ENCODE data around the gene UBE3A. TPM values are rescaled to one million over a fixed set of nuclear protein-coding genes. Genes with fewer than 3 reads are reported as not detected.
"Not testable (repeated sequence)": the region's sequence is repeated elsewhere in the genome, so short reads cannot be mapped to it uniquely, and the experiment has no call there.

The UBE3A gene
- total and polyA plus RNA-seq, 2 donors: 33.1 to 178 TPM

GRCh38 chr15:25455226-25455625, 16.4 kb upstream of the UBE3A start:
- Histone ChIP-seq H3K27ac (ENCODE audit: low read depth) (no peak overlapping the region), H3K4me1 (ENCODE audit: insufficient read depth) (no peaks in the 10 kb centered on the region), H3K4me3 (ENCODE audit: low read depth, low read length) (no peak overlapping the region), H3K36me3 (ENCODE audit: insufficient read depth) (no peaks in the 10 kb centered on the region)
- 77% methylated on average over 3 of the region's 3 CpGs for WGBS
- DNase-seq (ENCODE audit: extremely low spot score): no peak

- 78% methylated on average over 2 of the region's 2 CpGs for WGBS
- no peak overlapping the region for H3K27ac ChIP-seq (ENCODE audit: low read depth)
- DNase-seq (ENCODE audit: extremely low spot score): no peak
- no peak overlapping the region for H3K4me3 ChIP-seq (ENCODE audit: low read depth, low read length)
- no peaks in the 10 kb centered on the region for H3K36me3 ChIP-seq (ENCODE audit: insufficient read depth)
- no peaks in the 10 kb centered on the region for H3K4me1 ChIP-seq (ENCODE audit: insufficient read depth)
These were observed 15.9 kb upstream of the UBE3A start for GRCh38 chr15:25454771-25455170.

- DNase-seq (ENCODE audit: extremely low spot score); H3K4me3 ChIP-seq (ENCODE audit: low read depth, low read length); H3K27ac ChIP-seq (ENCODE audit: low read depth); H3K4me1 ChIP-seq (ENCODE audit: insufficient read depth); H3K36me3 ChIP-seq (ENCODE audit: insufficient read depth): not testable (repeated sequence)
- WGBS: 86% methylated on average over 5 of the region's 5 CpGs
These were observed 14.4 kb upstream of the UBE3A start for GRCh38 chr15:25453246-25453645.

GRCh38 chr15:25451501-25451900, 12.7 kb upstream of the UBE3A start:
- Histone ChIP-seq H3K36me3 (ENCODE audit: insufficient read depth) (no peaks in the 10 kb centered on the region), H3K4me1 (ENCODE audit: insufficient read depth) (no peaks in the 10 kb centered on the region), H3K27ac (ENCODE audit: low read depth) (no peak overlapping the region), H3K4me3 (ENCODE audit: low read depth, low read length) (no peak overlapping the region)
- 100% methylated on average over 1 of the region's 1 CpG for WGBS
- no peak for DNase-seq (ENCODE audit: extremely low spot score)

GRCh38 chr15:25450163-25450562, 11.3 kb upstream of the UBE3A start:
- DNase-seq (ENCODE audit: extremely low spot score): no peak
- 93% methylated on average over 1 of the region's 1 CpG for WGBS

GRCh38 chr15:25446076-25446475, 7.3 kb upstream of the UBE3A start:
- H3K36me3 ChIP-seq (ENCODE audit: insufficient read depth): no peaks in the 10 kb centered on the region
- no peak overlapping the region for H3K4me3 ChIP-seq (ENCODE audit: low read depth, low read length)
- H3K4me1 ChIP-seq (ENCODE audit: insufficient read depth): no peaks in the 10 kb centered on the region
- WGBS: 91% methylated on average over 3 of the region's 3 CpGs
- no peak for DNase-seq (ENCODE audit: extremely low spot score)
- no peak overlapping the region for H3K27ac ChIP-seq (ENCODE audit: low read depth)

More at GRCh38 chr15:25450163-25450562, 11.3 kb upstream of the UBE3A start:
- Histone ChIP-seq H3K36me3 (ENCODE audit: insufficient read depth) (no peaks in the 10 kb centered on the region), H3K4me1 (ENCODE audit: insufficient read depth) (no peaks in the 10 kb centered on the region), H3K4me3 (ENCODE audit: low read depth, low read length) (no peak overlapping the region), H3K27ac (ENCODE audit: low read depth) (no peak overlapping the region)

- Histone ChIP-seq H3K4me3 (ENCODE audit: low read depth, low read length) (no peak overlapping the region), H3K4me1 (ENCODE audit: insufficient read depth) (no peaks in the 10 kb centered on the region), H3K36me3 (ENCODE audit: insufficient read depth) (no peaks in the 10 kb centered on the region), H3K27ac (ENCODE audit: low read depth) (no peak overlapping the region)
- 88% methylated on average over 4 of the region's 4 CpGs for WGBS
- DNase-seq (ENCODE audit: extremely low spot score): no peak
These were observed 6.6 kb upstream of the UBE3A start for GRCh38 chr15:25445412-25445811.

- H3K4me3 ChIP-seq (ENCODE audit: low read depth, low read length): no peak overlapping the region
- H3K36me3 ChIP-seq (ENCODE audit: insufficient read depth): no peaks in the 10 kb centered on the region
- DNase-seq (ENCODE audit: extremely low spot score): no peak
- H3K27ac ChIP-seq (ENCODE audit: low read depth): no peak overlapping the region
- no peaks in the 10 kb centered on the region for H3K4me1 ChIP-seq (ENCODE audit: insufficient read depth)
These were observed 2.3 kb upstream of the UBE3A start for GRCh38 chr15:25441111-25441510.

- Histone ChIP-seq H3K4me3 (ENCODE audit: low read depth, low read length) (peak overlapping the region; percentile 82), H3K36me3 (ENCODE audit: insufficient read depth) (no peaks in the 10 kb centered on the region), H3K27ac (ENCODE audit: low read depth) (peak overlapping the region; percentile 61), H3K4me1 (ENCODE audit: insufficient read depth) (peaks cover 1% of the 10 kb centered on the region)
- 5% methylated on average over 14 of the region's 14 CpGs for WGBS
- DNase-seq (ENCODE audit: extremely low spot score): no peak
These were observed 579 bp upstream of the UBE3A start for GRCh38 chr15:25439369-25439836.

GRCh38 chr15:25437777-25438600, 835 bp downstream of the UBE3A start:
- Histone ChIP-seq H3K4me3 (ENCODE audit: low read depth, low read length) (peak overlapping the region; percentile 82), H3K27ac (ENCODE audit: low read depth) (peak overlapping the region; percentile 96), H3K4me1 (ENCODE audit: insufficient read depth) (peaks cover 1% of the 10 kb centered on the region), H3K36me3 (ENCODE audit: insufficient read depth) (no peaks in the 10 kb centered on the region)
- no peak for DNase-seq (ENCODE audit: extremely low spot score)
- under 1% methylated on average over 67 of the region's 67 CpGs for WGBS

GRCh38 chr15:25436707-25437106, 2.1 kb downstream of the UBE3A start:
- no peak for DNase-seq (ENCODE audit: extremely low spot score)
- Histone ChIP-seq H3K36me3 (ENCODE audit: insufficient read depth) (no peaks in the 10 kb centered on the region), H3K4me3 (ENCODE audit: low read depth, low read length) (no peak overlapping the region), H3K27ac (ENCODE audit: low read depth) (no peak overlapping the region), H3K4me1 (ENCODE audit: insufficient read depth) (peaks cover 1% of the 10 kb centered on the region)

- Histone ChIP-seq H3K36me3 (ENCODE audit: insufficient read depth) (no peaks in the 10 kb centered on the region), H3K4me3 (ENCODE audit: low read depth, low read length) (no peak overlapping the region), H3K27ac (ENCODE audit: low read depth) (no peak overlapping the region), H3K4me1 (ENCODE audit: insufficient read depth) (peaks cover 1% of the 10 kb centered on the region)
- WGBS: 86% methylated on average over 5 of the region's 5 CpGs
- no peak for DNase-seq (ENCODE audit: extremely low spot score)
These were observed 3.2 kb downstream of the UBE3A start for GRCh38 chr15:25435474-25436243.

- Histone ChIP-seq H3K27ac (ENCODE audit: low read depth) (no peak overlapping the region), H3K4me1 (ENCODE audit: insufficient read depth) (peaks cover 1% of the 10 kb centered on the region), H3K36me3 (ENCODE audit: insufficient read depth) (no peaks in the 10 kb centered on the region), H3K4me3 (ENCODE audit: low read depth, low read length) (no peak overlapping the region)
- WGBS: 79% methylated on average over 20 of the region's 20 CpGs
- DNase-seq (ENCODE audit: extremely low spot score): no peak
These were observed 5.5 kb downstream of the UBE3A start for GRCh38 chr15:25433118-25433865.
